HCT116 (cell line): Measurements from ENCODE around the gene OR2AT4. TPM values are rescaled to one million over a fixed set of nuclear protein-coding genes. Genes with fewer than 3 reads are reported as not detected.

Experiments used
- ATAC-seq: fragments of 200-7000 bp; cut with Tn5 transposase; 2 replicates; pipeline ENCODE4 v1.9.1; 2020; ENCODE audit warnings: mild to moderate bottlenecking, moderate library complexity
- BruUV-seq: library from RNA; stranded (reverse); fragments of 400-500 nt; replicated peaks from 2 replicates; lab custom pipeline; 2021; lab: Mats Ljungman, UMichigan
- CTCF ChIA-PET: fragments of 300-600 bp; sonication (Branson Sonifier 250); formaldehyde crosslinking; loops from one replicate; lab custom pipeline; 2021; ENCODE audit warnings: antibody characterized with exemption; lab: Charles Lee
- POLR2A ChIA-PET: fragments of 300-600, 350-600 bp; sonication (Branson Sonifier 250); formaldehyde crosslinking; loops from one replicate; lab custom pipeline; 2021; ENCODE audit warnings: antibody characterized with exemption; lab: Charles Lee
- RAD21 ChIA-PET, 2 experiments: fragments of 300-600 bp; sonication (Branson Sonifier 250); formaldehyde crosslinking; loops; one replicate each; lab custom pipeline; 2023; ENCODE audit warnings: low total read pairs in 2 of 2; ENCODE audit not compliant: uncharacterized antibody in 2 of 2, unreplicated experiment in 2 of 2, low non-redundant PET in 1 of 2; lab: Charles Lee
- DNase-seq: peaks from one replicate; pipeline ENCODE4 v3.0.0-alpha.2; 2010; ENCODE audit warnings: low read depth, low spot score
- H2AFZ ChIP-seq: fragments of 200-600 bp; shearing (Covaris generic), sonication (generic); 2 replicates; pipeline ENCODE4 v1.6.1; 2017; ENCODE audit warnings: low read depth, mixed run types, mixed read lengths, antibody characterized with exemption, low read length; ENCODE audit not compliant: poor library complexity, severe bottlenecking
- H3K27ac ChIP-seq: 2 replicates; pipeline ENCODE4 v1.5.1; 2012; ENCODE audit warnings: low read depth, low read length
- H3K27me3 ChIP-seq: fragments of 200-600 bp; sonication (generic); 2 replicates; pipeline ENCODE4 v1.6.1; 2016; ENCODE audit warnings: mixed run types, low read length, mixed read lengths; ENCODE audit not compliant: insufficient read depth
- H3K36me3 ChIP-seq, 2 experiments: fragments of 200-500 bp in 1 of 2; fragments of 200-600 bp in 1 of 2; sonication (Bioruptor generic) in 1 of 2; sonication (generic) in 1 of 2; 2 replicates each; pipeline versions ENCODE4 v1.5.1 to v1.6.1; 2014 to 2016; ENCODE audit warnings: low read length in 2 of 2, inconsistent platforms in 1 of 2, mixed read lengths in 1 of 2, mixed run types in 1 of 2; ENCODE audit not compliant: insufficient read depth in 2 of 2, control insufficient read depth in 1 of 2
- H3K4me1 ChIP-seq, 2 experiments: fragments of 200-600 bp in 1 of 2; sonication (generic) in 1 of 2; 2 replicates each; pipeline versions ENCODE4 v1.5.1 to v1.6.1; 2012 to 2017; ENCODE audit warnings: low read length in 2 of 2, inconsistent platforms in 1 of 2, mild to moderate bottlenecking in 1 of 2, mixed read lengths in 1 of 2, mixed run types in 1 of 2, moderate library complexity in 1 of 2; ENCODE audit not compliant: insufficient read depth in 2 of 2, control insufficient read depth in 1 of 2
- H3K4me2 ChIP-seq: fragments of 200-600 bp; sonication (generic); 2 replicates; pipeline ENCODE4 v1.6.1; 2017; ENCODE audit warnings: mixed run types, low read length, mixed read lengths
- H3K4me3 ChIP-seq, 2 experiments: fragments of 200-600 bp in 1 of 2; sonication (generic) in 1 of 2; replicated peaks in 1 of 2; 2 replicates each; pipeline ENCODE4 v1.5.1; 2011 to 2016; ENCODE audit warnings: low read length in 2 of 2, control low read depth in 1 of 2, low read depth in 1 of 2, mild to moderate bottlenecking in 1 of 2, mixed read lengths in 1 of 2, mixed run types in 1 of 2
- H3K79me2 ChIP-seq: fragments of 200-600 bp; sonication (generic); 2 replicates; pipeline ENCODE4 v1.6.1; 2017; ENCODE audit warnings: mild to moderate bottlenecking, mixed run types, low read length, moderate library complexity, mixed read lengths; ENCODE audit not compliant: insufficient read depth
- H3K9ac ChIP-seq: fragments of 200-600 bp; sonication (generic); 2 replicates; pipeline ENCODE4 v1.6.1; 2016; ENCODE audit warnings: low read length, mixed read lengths
- H3K9me2 ChIP-seq: fragments of 200-600 bp; sonication (generic), shearing (Covaris generic); 2 replicates; pipeline ENCODE4 v1.6.1; 2017; ENCODE audit warnings: mixed run types, mild to moderate bottlenecking, moderate library complexity; ENCODE audit not compliant: insufficient read depth
- H3K9me3 ChIP-seq, 2 experiments: fragments of 200-500 bp in 1 of 2; fragments of 200-600 bp in 1 of 2; sonication (Bioruptor generic) in 1 of 2; sonication (generic) in 1 of 2; 2 replicates each; pipeline ENCODE4 v1.6.1; 2014 to 2017; ENCODE audit warnings: low read length in 2 of 2, mixed read lengths in 2 of 2, inconsistent platforms in 1 of 2, low read depth in 1 of 2, mild to moderate bottlenecking in 1 of 2, mixed run types in 1 of 2, moderate library complexity in 1 of 2; ENCODE audit not compliant: control insufficient read depth in 1 of 2, insufficient read depth in 1 of 2
- H4K20me1 ChIP-seq: fragments of 200-600 bp; sonication (generic), shearing (Covaris generic); 2 replicates; pipeline ENCODE4 v1.6.1; 2017; ENCODE audit warnings: mixed run types, mild to moderate bottlenecking, moderate library complexity; ENCODE audit not compliant: insufficient read depth
- ATF3 ChIP-seq: IDR thresholded peaks from 2 replicates; pipeline ENCODE4 v1.6.1; 2012
- CEBPB ChIP-seq: IDR thresholded peaks from 2 replicates; pipeline ENCODE4 v1.6.1; 2012; ENCODE audit warnings: low read depth
- EGR1 ChIP-seq: IDR thresholded peaks from 2 replicates; pipeline ENCODE4 v1.6.1; 2012; ENCODE audit warnings: low read depth
- ELF1 ChIP-seq: IDR thresholded peaks from 2 replicates; pipeline ENCODE4 v1.6.1; 2012; ENCODE audit warnings: low read depth, borderline replicate concordance
- EZH2phosphoT487 ChIP-seq: fragments of 200-600 bp; IDR thresholded peaks from 2 replicates; pipeline ENCODE4 v1.6.1; 2018; ENCODE audit warnings: antibody characterized with exemption, borderline replicate concordance
- JUND ChIP-seq: IDR thresholded peaks from 2 replicates; pipeline ENCODE4 v1.6.1; 2012
- POLR2A ChIP-seq: IDR thresholded peaks from 2 replicates; pipeline ENCODE4 v1.7.0; 2011; ENCODE audit warnings: borderline replicate concordance; ENCODE audit not compliant: insufficient read depth, insufficient read length; ENCODE audit errors: extremely low read depth
- POLR2AphosphoS5 ChIP-seq: IDR thresholded peaks from 2 replicates; pipeline ENCODE4 v1.6.1; 2011; ENCODE audit warnings: mild to moderate bottlenecking, low read depth, low read length, moderate library complexity
- SIN3A ChIP-seq: IDR thresholded peaks from 2 replicates; pipeline ENCODE4 v1.6.1; 2012; ENCODE audit warnings: low read depth
- SP1 ChIP-seq: IDR thresholded peaks from 2 replicates; pipeline ENCODE4 v1.6.1; 2012; ENCODE audit warnings: low read depth
- SRF ChIP-seq: IDR thresholded peaks from 2 replicates; pipeline ENCODE4 v1.6.1; 2012; ENCODE audit warnings: low read depth
- TCF7L2 ChIP-seq: IDR thresholded peaks from 2 replicates; pipeline ENCODE4 v1.7.0; 2011; ENCODE audit warnings: borderline replicate concordance, inconsistent platforms; ENCODE audit not compliant: insufficient read depth, insufficient read length; ENCODE audit errors: extremely low read depth
- YY1 ChIP-seq: IDR thresholded peaks from 2 replicates; pipeline ENCODE4 v1.6.1; 2011; ENCODE audit warnings: low read length, low read depth, moderate library complexity, mild to moderate bottlenecking; ENCODE audit not compliant: insufficient replicate concordance; ENCODE audit errors: extremely low read depth
- ZFX ChIP-seq: fragments of 450-650 bp; IDR thresholded peaks from 2 replicates; pipeline ENCODE4 v1.6.1; 2017
- ZNF274 ChIP-seq: fragments of 200-500 bp; sonication (Bioruptor generic); IDR thresholded peaks from 2 replicates; pipeline ENCODE4 v1.6.1; 2014; ENCODE audit warnings: mild to moderate bottlenecking, low read depth, low read length, inconsistent platforms
- intact Hi-C: fragments of 100-400 bp; cut with micrococcal nuclease; formaldehyde crosslinking; loops from 2 replicates; pipeline ENCODE4 v1.10.0; 2022
- total RNA-seq: library from RNA; stranded (reverse); gene quantifications from one replicate; pipeline ENCODE4 v1.2.1, GENCODE V29; 2021; ENCODE audit not compliant: unreplicated experiment
- TF ChIP-seq, protein P1 (sequence below): IDR thresholded peaks from 2 replicates; pipeline ENCODE4 v1.6.1; 2012
- TF ChIP-seq, protein P2 (sequence below): IDR thresholded peaks from 2 replicates; pipeline ENCODE4 v1.6.1; 2012; ENCODE audit warnings: low read depth

Gene OR2AT4
- total RNA-seq, 1 experiment from 2014 or later = not detected

- Histone ChIP-seq H3K79me2 (no peaks in the 10 kb centered on the region), H3K36me3 (no peaks in the 10 kb centered on the region), H3K27me3 (no peaks in the 10 kb centered on the region), H2AFZ (no peak overlapping the region), H3K9me3 (no peaks in the 10 kb centered on the region), H3K4me2 (no peak overlapping the region), H3K9me2 (no peaks in the 10 kb centered on the region), H3K4me1 (peaks cover 0 to 6% of the 10 kb centered on the region in 2 experiments; a peak in 1 of 4 replicates)
- ChIA-PET RAD21 (no interaction called here), CTCF (interaction anchor here (1.3 kb wide), 1 partner anchor 139 kb away, joined by 4 read pairs; no protein-coding TSS in a partner anchor), POLR2A (no interaction called here)
- no peak for DNase-seq
- intact Hi-C loops = no loop called here
- no TSS peak for BruUV-seq
- TF ChIP-seq ZFX (no peak), POLR2AphosphoS5 (no peak), POLR2A (no peak), JUND (no peak), ATF3 (no peak), CEBPB (no peak), SP1 (no peak), EGR1 (no peak), SIN3A (no peak), ELF1 (no peak), ZNF274 (no peak)
- TF ChIP-seq, protein P1, sequence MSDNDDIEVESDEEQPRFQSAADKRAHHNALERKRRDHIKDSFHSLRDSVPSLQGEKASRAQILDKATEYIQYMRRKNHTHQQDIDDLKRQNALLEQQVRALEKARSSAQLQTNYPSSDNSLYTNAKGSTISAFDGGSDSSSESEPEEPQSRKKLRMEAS = no peak
- TF ChIP-seq, all 23 proteins: peak for 0
- H4K20me1 ChIP-seq = no peaks in the 10 kb centered on the region
- H3K9ac ChIP-seq = no peak overlapping the region
- H3K4me3 ChIP-seq = no peak overlapping the region
- ATAC-seq = no peak
- no peak overlapping the region for H3K27ac ChIP-seq
Measured at GRCh38 chr11:75066061-75066460, 30.6 kb downstream of the OR2AT4 start.

- CTCF ChIA-PET = interaction anchor here (0.7 kb wide), 1 partner anchor 80 kb away, joined by 3 read pairs; no protein-coding TSS in a partner anchor
- no TSS peak for BruUV-seq
- RAD21 ChIA-PET = no interaction called here
- intact Hi-C loops = no loop called here
- Histone ChIP-seq H3K79me2 (no peaks in the 10 kb centered on the region), H2AFZ (no peak overlapping the region), H3K9me2 (no peaks in the 10 kb centered on the region), H3K9me3 (no peaks in the 10 kb centered on the region), H4K20me1 (no peaks in the 10 kb centered on the region), H3K4me3 (no peak overlapping the region), H3K4me1 (peaks cover 0 to 6% of the 10 kb centered on the region in 2 experiments; a peak in 1 of 4 replicates), H3K27ac (no peak overlapping the region), H3K27me3 (no peaks in the 10 kb centered on the region), H3K9ac (no peak overlapping the region), H3K36me3 (no peaks in the 10 kb centered on the region), H3K4me2 (no peak overlapping the region)
- DNase-seq (no peak), ATAC-seq (no peak; the same call in 1 of the 2 replicates)
- POLR2A ChIA-PET = no interaction called here
- TF ChIP-seq YY1 (no peak), SP1 (no peak), ELF1 (no peak), SRF (no peak), EGR1 (no peak), POLR2A (no peak), TCF7L2 (no peak), SIN3A (no peak), EZH2phosphoT487 (no peak)
- TF ChIP-seq, protein P1 = no peak
- TF ChIP-seq, protein P2, sequence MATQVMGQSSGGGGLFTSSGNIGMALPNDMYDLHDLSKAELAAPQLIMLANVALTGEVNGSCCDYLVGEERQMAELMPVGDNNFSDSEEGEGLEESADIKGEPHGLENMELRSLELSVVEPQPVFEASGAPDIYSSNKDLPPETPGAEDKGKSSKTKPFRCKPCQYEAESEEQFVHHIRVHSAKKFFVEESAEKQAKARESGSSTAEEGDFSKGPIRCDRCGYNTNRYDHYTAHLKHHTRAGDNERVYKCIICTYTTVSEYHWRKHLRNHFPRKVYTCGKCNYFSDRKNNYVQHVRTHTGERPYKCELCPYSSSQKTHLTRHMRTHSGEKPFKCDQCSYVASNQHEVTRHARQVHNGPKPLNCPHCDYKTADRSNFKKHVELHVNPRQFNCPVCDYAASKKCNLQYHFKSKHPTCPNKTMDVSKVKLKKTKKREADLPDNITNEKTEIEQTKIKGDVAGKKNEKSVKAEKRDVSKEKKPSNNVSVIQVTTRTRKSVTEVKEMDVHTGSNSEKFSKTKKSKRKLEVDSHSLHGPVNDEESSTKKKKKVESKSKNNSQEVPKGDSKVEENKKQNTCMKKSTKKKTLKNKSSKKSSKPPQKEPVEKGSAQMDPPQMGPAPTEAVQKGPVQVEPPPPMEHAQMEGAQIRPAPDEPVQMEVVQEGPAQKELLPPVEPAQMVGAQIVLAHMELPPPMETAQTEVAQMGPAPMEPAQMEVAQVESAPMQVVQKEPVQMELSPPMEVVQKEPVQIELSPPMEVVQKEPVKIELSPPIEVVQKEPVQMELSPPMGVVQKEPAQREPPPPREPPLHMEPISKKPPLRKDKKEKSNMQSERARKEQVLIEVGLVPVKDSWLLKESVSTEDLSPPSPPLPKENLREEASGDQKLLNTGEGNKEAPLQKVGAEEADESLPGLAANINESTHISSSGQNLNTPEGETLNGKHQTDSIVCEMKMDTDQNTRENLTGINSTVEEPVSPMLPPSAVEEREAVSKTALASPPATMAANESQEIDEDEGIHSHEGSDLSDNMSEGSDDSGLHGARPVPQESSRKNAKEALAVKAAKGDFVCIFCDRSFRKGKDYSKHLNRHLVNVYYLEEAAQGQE = no peak
Measured at GRCh38 chr11:75063741-75064314, 32.8 kb downstream of the OR2AT4 start.
